ENCODE data around the gene GMCL1. TPM values are rescaled to one million over a fixed set of nuclear protein-coding genes. Genes with fewer than 3 reads are reported as not detected.

GMCL1 gene
- total and polyA plus RNA-seq, 2 of the 13 experiments (the other 11 are each of a cell fraction or from before 2014, with no cell fraction given) = 18.7 to 24.0 TPM

- TF ChIP-seq ZBTB40 (IDR thresholded peaks at IDR 0.05) (no peak), ZBTB40 (CRISPR knock-in tag; IDR thresholded peaks at IDR 0.05) (peak; percentile 30; the same call in 1 of the 2 replicates), PREB (CRISPR knock-in tag; IDR thresholded peaks at IDR 0.05) (no peak), PBX2 (CRISPR knock-in tag; IDR thresholded peaks at IDR 0.05) (no peak), ZFP36L2 (CRISPR knock-in tag; IDR thresholded peaks at IDR 0.05) (no peak), DBP (CRISPR knock-in tag; IDR thresholded peaks at IDR 0.05; ENCODE audit: not compliant biosample characterization) (no peak), MXD3 (CRISPR knock-in tag; IDR thresholded peaks at IDR 0.05) (no peak), ZBTB46 (CRISPR knock-in tag; IDR thresholded peaks at IDR 0.05; ENCODE audit: borderline replicate concordance) (no peak), ZNF558 (CRISPR knock-in tag; IDR thresholded peaks at IDR 0.05; ENCODE audit: borderline replicate concordance) (peak; percentile 32; the same call in 1 of the 2 replicates), JUND (CRISPR knock-in tag; IDR thresholded peaks at IDR 0.05) (no peak), ZNF20 (CRISPR knock-in tag; IDR thresholded peaks at IDR 0.05) (peak; percentile 67; the same call in 1 of the 2 replicates), ZFP36 (IDR thresholded peaks at IDR 0.05; ENCODE audit: borderline replicate concordance, low read depth, low read length, partially characterized antibody) (no peak), MEF2D (CRISPR knock-in tag; IDR thresholded peaks at IDR 0.05) (no peak)
These were observed 85.8 kb downstream of the GMCL1 start, which contains the start of gene MXD1 (continued) for GRCh38 chr2:69914950-69915945.
